Measurements from ENCODE around the gene VSIR. TPM values are rescaled to one million over a fixed set of nuclear protein-coding genes. Genes with fewer than 3 reads are reported as not detected.

VSIR gene
- total RNA-seq, 1 experiment from 2014 or later, result 3.6 TPM

- H3K4me3 Mint-ChIP-seq (ENCODE audit: unreplicated experiment), result no peak overlapping the region
- no peaks in the 10 kb centered on the region for H3K9me3 Mint-ChIP-seq (ENCODE audit: unreplicated experiment)
- peaks cover 67% of the 10 kb centered on the region for H3K36me3 Mint-ChIP-seq (ENCODE audit: insufficient read depth, unreplicated experiment)
- DNase-seq (ENCODE audit: unreplicated experiment), result no peak
- H3K27ac Mint-ChIP-seq (ENCODE audit: low read depth, unreplicated experiment), result no peak overlapping the region
- intact Hi-C loops (cut with micrococcal nuclease), result no loop called here
- TF ChIP-seq CTCF (IDR thresholded peaks at IDR 0.05; ENCODE audit: unreplicated experiment), result no peak
- ChIA-PET CTCF (interaction anchor here (0.6 to 1.5 kb wide), 4 partner anchors 14 to 1282 kb away, joined by 3 to 7 read pairs (median 4); no protein-coding TSS in a partner anchor), POLR2A (interaction anchor here (1.2 kb wide), 1 partner anchor 21 kb away, joined by 3 read pairs; no protein-coding TSS in a partner anchor)
- no peaks in the 10 kb centered on the region for H3K4me1 Mint-ChIP-seq (ENCODE audit: insufficient read depth, unreplicated experiment)
- no peaks in the 10 kb centered on the region for H3K27me3 Mint-ChIP-seq (ENCODE audit: insufficient read depth, unreplicated experiment)
- TSS peak; percentile 80 for BruUV-seq (replicated peaks)
Observed at GRCh38 chr10:71816936-71817618, 43.8 kb upstream of the VSIR start.

- no peak overlapping the region for H3K27ac Mint-ChIP-seq (ENCODE audit: low read depth, unreplicated experiment)
- ChIA-PET CTCF (interaction anchor here (0.6 to 1.5 kb wide), 2 partner anchors 80 to 496 kb away, joined by 3 to 7 read pairs; no protein-coding TSS in a partner anchor), POLR2A (interaction anchor here (0.9 to 1.2 kb wide), 2 partner anchors 22 to 55 kb away, joined by 3 read pairs; no protein-coding TSS in a partner anchor)
- no peak for DNase-seq (ENCODE audit: unreplicated experiment)
- H3K4me3 Mint-ChIP-seq (ENCODE audit: unreplicated experiment), result no peak overlapping the region
- H3K4me1 Mint-ChIP-seq (ENCODE audit: insufficient read depth, unreplicated experiment), result no peaks in the 10 kb centered on the region
- no peak for TF ChIP-seq CTCF (IDR thresholded peaks at IDR 0.05; ENCODE audit: unreplicated experiment)
- intact Hi-C loops (cut with micrococcal nuclease), result no loop called here
- no TSS peak for BruUV-seq (replicated peaks)
- peaks cover 63% of the 10 kb centered on the region for H3K36me3 Mint-ChIP-seq (ENCODE audit: insufficient read depth, unreplicated experiment)
- no peaks in the 10 kb centered on the region for H3K9me3 Mint-ChIP-seq (ENCODE audit: unreplicated experiment)
- no peaks in the 10 kb centered on the region for H3K27me3 Mint-ChIP-seq (ENCODE audit: insufficient read depth, unreplicated experiment)
Observed at GRCh38 chr10:71816421-71816851, 43.1 kb upstream of the VSIR start.

- ChIA-PET POLR2A (interaction anchor here (0.6 to 1.2 kb wide), 4 partner anchors 14 to 55 kb away, joined by 3 read pairs; no protein-coding TSS in a partner anchor), CTCF (interaction anchor here (0.6 to 1.5 kb wide), 2 partner anchors 81 to 107 kb away, joined by 4 to 7 read pairs; no protein-coding TSS in a partner anchor)
- Mint-ChIP-seq H3K4me3 (ENCODE audit: unreplicated experiment) (no peak overlapping the region), H3K36me3 (ENCODE audit: insufficient read depth, unreplicated experiment) (peaks cover 56% of the 10 kb centered on the region), H3K4me1 (ENCODE audit: insufficient read depth, unreplicated experiment) (no peaks in the 10 kb centered on the region), H3K27me3 (ENCODE audit: insufficient read depth, unreplicated experiment) (no peaks in the 10 kb centered on the region), H3K27ac (ENCODE audit: low read depth, unreplicated experiment) (no peak overlapping the region), H3K9me3 (ENCODE audit: unreplicated experiment) (no peaks in the 10 kb centered on the region)
- DNase-seq (ENCODE audit: unreplicated experiment), result no peak
- intact Hi-C loops (cut with micrococcal nuclease), result no loop called here
- no TSS peak for BruUV-seq (replicated peaks)
- TF ChIP-seq CTCF (IDR thresholded peaks at IDR 0.05; ENCODE audit: unreplicated experiment), result no peak
Observed at GRCh38 chr10:71815515-71816130, 42.3 kb upstream of the VSIR start.

- Mint-ChIP-seq H3K4me1 (ENCODE audit: insufficient read depth, unreplicated experiment) (no peaks in the 10 kb centered on the region), H3K9me3 (ENCODE audit: unreplicated experiment) (no peaks in the 10 kb centered on the region), H3K27me3 (ENCODE audit: insufficient read depth, unreplicated experiment) (no peaks in the 10 kb centered on the region), H3K27ac (ENCODE audit: low read depth, unreplicated experiment) (no peak overlapping the region), H3K4me3 (ENCODE audit: unreplicated experiment) (no peak overlapping the region), H3K36me3 (ENCODE audit: insufficient read depth, unreplicated experiment) (peaks cover 52% of the 10 kb centered on the region)
- BruUV-seq (replicated peaks), result no TSS peak
- intact Hi-C loops (cut with micrococcal nuclease), result loop anchor here (5.0 kb wide), 3 partner anchors 88 to 433 kb away; no protein-coding TSS in a partner anchor
- ChIA-PET CTCF (interaction anchor here (0.7 to 4.5 kb wide), 2 partner anchors 29 to 431 kb away, joined by 4 to 30 read pairs; no protein-coding TSS in a partner anchor), POLR2A (interaction anchor here (0.6 to 0.9 kb wide), 2 partner anchors 15 to 35 kb away, joined by 3 read pairs; no protein-coding TSS in a partner anchor)
- DNase-seq (ENCODE audit: unreplicated experiment), result no peak
- TF ChIP-seq CTCF (IDR thresholded peaks at IDR 0.05; ENCODE audit: unreplicated experiment), result no peak
Observed at GRCh38 chr10:71814922-71815411, 41.6 kb upstream of the VSIR start.

Data from MCF 10A (cell line).